AG09309 (cell line): ENCODE data around the gene LMF1.

ENCODE experiments used
- DNase-seq: peaks from one replicate; pipeline ENCODE4 v3.0.0-alpha.2; 2010; ENCODE audit warnings: low read depth
- H3K4me3 ChIP-seq: 2 replicates; pipeline ENCODE4 v1.5.1; 2011; ENCODE audit warnings: mild to moderate bottlenecking, low read depth, low read length, moderate library complexity; ENCODE audit not compliant: control insufficient read depth
- TF ChIP-seq, protein P1 (sequence below): IDR thresholded peaks from 2 replicates; pipeline ENCODE4 v1.5.1; 2011; ENCODE audit warnings: mild to moderate bottlenecking, low read depth, low read length, inconsistent platforms; ENCODE audit not compliant: insufficient read depth, control insufficient read depth; ENCODE audit errors: missing control alignments

LMF1 gene

DNA sequence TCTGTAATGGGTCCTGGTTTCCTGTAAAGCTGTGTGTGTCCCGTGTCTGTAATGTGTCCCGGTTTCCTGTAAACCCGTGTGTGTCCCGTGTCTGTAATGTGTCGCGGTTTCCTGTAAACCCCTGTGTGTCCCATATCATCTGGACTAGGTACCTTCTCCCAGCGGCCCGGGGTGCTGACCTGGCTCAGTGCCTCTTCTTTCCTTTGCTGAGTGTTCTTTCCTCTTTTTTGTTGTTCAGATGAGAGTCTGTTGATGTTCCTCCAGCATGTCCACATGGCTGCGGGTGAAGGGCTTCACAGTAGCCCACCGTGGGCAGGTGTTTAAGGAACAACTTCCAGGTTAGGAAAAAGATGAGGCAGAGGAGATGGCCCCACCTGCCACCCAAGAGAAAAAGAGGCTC, 123.6 kb downstream of the LMF1 start:
- no peak for DNase-seq
- TF ChIP-seq, protein P1, sequence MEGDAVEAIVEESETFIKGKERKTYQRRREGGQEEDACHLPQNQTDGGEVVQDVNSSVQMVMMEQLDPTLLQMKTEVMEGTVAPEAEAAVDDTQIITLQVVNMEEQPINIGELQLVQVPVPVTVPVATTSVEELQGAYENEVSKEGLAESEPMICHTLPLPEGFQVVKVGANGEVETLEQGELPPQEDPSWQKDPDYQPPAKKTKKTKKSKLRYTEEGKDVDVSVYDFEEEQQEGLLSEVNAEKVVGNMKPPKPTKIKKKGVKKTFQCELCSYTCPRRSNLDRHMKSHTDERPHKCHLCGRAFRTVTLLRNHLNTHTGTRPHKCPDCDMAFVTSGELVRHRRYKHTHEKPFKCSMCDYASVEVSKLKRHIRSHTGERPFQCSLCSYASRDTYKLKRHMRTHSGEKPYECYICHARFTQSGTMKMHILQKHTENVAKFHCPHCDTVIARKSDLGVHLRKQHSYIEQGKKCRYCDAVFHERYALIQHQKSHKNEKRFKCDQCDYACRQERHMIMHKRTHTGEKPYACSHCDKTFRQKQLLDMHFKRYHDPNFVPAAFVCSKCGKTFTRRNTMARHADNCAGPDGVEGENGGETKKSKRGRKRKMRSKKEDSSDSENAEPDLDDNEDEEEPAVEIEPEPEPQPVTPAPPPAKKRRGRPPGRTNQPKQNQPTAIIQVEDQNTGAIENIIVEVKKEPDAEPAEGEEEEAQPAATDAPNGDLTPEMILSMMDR, result no peak
- no peak overlapping the region for H3K4me3 ChIP-seq

DNA sequence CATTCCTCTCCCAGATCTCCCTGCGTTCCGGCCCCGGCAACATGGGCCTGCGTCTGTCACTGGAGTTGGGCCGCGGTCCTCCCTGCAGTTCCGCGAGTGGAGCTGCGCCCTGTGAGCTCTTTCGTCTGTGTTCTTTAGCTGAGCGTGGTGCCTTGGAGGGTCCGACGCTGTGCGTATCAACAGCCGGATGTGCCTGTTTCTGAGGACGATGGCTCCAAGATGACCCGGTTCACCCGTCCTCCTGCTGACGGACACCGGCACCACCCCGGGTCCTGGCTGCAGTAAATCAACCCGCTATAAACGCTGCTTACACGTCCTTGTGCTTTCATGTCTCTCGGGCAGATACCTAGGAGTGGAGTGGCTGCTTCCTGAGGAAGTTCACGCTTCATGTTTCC, 125.4 kb downstream of the LMF1 start:
- no peak overlapping the region for H3K4me3 ChIP-seq
- TF ChIP-seq, protein P1, result no peak
- no peak for DNase-seq

DNA sequence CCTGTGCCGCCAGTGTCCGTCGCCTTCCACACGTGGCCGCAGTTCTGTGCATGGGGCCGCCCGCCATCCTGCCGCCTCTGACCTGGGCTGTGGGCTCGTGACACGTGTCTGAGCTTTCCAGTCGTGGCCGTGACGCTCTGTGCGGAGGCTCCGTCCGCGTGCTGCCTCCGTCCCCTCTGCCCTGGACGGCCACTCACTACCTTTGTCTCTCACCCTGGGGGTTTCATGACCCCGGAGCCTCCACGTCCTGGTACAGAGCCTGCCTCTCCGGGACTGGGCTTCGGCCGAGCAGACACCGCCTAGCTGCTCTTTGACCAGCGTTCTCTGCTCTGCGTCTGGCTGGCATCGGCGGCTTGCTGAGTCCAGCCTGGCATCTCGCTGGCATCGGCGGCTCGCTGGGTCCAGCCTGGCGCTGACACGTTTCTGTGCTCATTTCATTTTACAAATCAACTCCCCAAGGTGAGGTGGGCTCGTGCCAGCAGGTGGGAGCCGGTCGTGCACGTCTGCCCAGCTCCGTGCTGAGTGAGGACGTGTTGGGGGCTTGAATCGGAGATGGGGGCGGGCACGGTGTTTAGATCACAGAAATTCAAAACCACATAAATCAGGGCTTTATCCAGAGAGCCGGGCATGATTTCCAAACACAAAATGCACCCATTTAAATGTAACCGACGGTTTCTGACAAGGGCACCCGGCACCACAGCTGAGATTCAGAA, 126.0 kb downstream of the LMF1 start:
- TF ChIP-seq, protein P1, result no peak
- no peak for DNase-seq

DNA sequence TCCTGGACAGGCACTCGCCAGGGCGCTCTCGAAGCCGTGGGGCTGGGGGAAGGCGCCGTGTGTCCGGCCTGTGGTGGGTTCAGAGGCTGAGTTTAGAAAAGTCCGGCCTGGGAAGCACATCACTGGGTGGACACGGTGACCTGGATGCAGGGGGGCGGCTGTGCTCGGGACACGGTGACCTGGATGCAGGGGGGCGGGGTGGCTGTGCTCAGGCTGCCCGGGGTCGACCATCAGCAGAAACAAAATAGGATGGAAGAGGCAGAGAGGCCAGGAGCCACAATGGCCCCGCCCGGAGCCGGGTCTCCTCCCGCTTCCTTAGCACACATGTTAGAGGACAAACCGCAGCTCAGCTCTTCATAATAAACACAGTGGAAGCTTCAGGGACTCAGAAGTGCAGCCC, 127.0 kb downstream of the LMF1 start:
- TF ChIP-seq, protein P1, result no peak
- DNase-seq, result no peak
- no peak overlapping the region for H3K4me3 ChIP-seq

More for the DNA sequence above, 126.0 kb downstream of the LMF1 start:
- H3K4me3 ChIP-seq, result no peak overlapping the region

DNA sequence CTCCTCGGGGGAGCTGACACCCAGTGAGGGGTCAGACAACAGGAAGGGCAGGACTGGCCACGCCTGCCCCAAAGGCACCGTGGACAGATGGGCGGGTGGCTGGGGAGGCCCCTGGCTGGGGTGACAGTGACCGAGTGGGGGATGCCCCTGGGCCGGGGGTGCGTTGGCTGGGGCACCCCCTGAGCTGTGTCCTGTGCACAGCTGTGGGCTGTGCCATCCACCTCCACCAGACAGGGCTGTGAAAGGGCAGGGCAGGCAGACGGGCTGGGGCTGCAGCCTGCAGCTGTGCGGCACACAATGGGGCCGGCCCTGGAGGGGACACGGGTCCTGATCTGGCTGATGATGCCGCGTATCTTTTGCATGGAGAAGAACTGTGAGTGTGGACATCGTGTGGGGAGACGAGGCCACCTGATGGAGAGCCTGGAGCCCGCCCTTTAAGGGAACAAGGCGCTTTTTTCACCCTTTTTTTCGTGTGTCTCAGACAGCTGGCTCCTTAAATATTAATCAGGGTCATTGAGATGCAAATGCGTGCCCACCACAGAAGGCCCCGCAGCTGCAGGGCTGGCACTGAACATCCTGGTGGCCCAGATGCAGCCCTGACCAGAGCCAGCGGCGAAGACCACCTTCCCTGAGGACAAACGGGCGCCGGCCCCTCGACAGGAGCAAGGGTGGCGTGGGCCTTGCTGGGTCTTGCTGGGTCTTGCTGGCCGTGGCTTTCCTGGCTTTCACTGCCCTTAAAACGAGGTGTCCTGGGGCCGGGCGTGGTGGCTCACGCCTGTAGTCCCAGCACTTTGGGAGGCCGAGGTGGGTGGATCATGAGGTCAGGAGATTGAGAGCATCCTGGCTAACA, 127.8 kb downstream of the LMF1 start:
- no peak for DNase-seq
- TF ChIP-seq, protein P1, result no peak
- no peak overlapping the region for H3K4me3 ChIP-seq

DNA sequence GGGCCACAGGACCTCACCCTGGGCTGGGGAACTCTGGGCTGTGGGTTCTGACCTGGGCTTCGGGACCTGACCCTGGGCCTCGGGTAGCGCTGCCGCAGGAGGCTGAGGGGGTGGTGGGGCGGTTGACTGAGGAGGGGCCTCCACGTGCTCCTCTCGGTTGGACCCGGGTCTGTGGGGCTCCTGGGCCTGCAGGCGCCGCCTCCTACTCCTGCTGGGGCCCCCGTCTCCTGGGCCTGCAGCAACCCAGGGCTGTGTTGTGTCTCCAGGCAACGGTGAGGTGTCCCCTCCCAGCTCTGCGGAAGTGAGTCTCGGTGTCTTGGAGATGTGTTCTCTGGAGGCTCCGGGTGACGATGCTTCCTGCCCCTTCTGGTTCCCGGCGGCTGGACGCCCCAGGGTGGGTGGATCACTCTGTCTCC, 128.7 kb downstream of the LMF1 start:
- H3K4me3 ChIP-seq, result no peak overlapping the region
- TF ChIP-seq, protein P1, result no peak
- DNase-seq, result no peak
